ENCODE results near the gene ZSWIM9. TPM values are rescaled to one million over a fixed set of nuclear protein-coding genes. Genes with fewer than 3 reads are reported as not detected.

The ZSWIM9 gene
- total RNA-seq, 1 donor from 2014 or later = 13.4 TPM

GRCh38 chr19:48183356-48183755 is 12.9 kb downstream of the ZSWIM9 start:
- DNase-seq (ENCODE audit: low read depth, low spot score) = no peak
- Mint-ChIP-seq H3K9me3 (peaks cover 10% of the 10 kb centered on the region), H3K4me1 (no peaks in the 10 kb centered on the region), H3K4me3 (no peak overlapping the region), H3K36me3 (ENCODE audit: low read depth) (peaks cover 44% of the 10 kb centered on the region), H3K27ac (ENCODE audit: unreplicated experiment) (no peak overlapping the region), H3K27me3 (ENCODE audit: low read depth) (no peaks in the 10 kb centered on the region)
- TF ChIP-seq, protein P1, sequence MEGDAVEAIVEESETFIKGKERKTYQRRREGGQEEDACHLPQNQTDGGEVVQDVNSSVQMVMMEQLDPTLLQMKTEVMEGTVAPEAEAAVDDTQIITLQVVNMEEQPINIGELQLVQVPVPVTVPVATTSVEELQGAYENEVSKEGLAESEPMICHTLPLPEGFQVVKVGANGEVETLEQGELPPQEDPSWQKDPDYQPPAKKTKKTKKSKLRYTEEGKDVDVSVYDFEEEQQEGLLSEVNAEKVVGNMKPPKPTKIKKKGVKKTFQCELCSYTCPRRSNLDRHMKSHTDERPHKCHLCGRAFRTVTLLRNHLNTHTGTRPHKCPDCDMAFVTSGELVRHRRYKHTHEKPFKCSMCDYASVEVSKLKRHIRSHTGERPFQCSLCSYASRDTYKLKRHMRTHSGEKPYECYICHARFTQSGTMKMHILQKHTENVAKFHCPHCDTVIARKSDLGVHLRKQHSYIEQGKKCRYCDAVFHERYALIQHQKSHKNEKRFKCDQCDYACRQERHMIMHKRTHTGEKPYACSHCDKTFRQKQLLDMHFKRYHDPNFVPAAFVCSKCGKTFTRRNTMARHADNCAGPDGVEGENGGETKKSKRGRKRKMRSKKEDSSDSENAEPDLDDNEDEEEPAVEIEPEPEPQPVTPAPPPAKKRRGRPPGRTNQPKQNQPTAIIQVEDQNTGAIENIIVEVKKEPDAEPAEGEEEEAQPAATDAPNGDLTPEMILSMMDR (conservative IDR thresholded peaks at IDR 0.05) = no peak

DNA sequence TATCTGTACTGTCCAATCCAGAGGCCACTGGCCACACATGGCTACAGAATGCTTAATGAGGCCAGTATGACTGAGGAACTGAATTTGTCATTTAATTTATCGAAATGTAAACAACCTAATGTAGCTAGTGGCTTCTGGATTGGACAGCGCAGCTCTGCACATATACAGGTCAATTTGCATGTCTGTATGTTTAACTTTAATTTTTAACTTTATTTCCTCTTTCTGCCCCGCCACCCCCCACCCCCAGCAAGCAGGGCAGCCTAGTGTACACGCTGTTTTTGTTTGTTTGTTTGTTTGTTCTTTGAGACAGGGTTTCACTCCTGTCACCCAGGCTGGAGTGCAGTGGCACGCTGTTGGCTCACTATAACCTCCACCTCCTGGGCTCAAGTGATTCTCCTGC is 15.5 kb downstream of the ZSWIM9 start:
- no peak overlapping the region for H3K27ac Mint-ChIP-seq (ENCODE audit: unreplicated experiment)
- peaks cover 39% of the 10 kb centered on the region for H3K36me3 Mint-ChIP-seq (ENCODE audit: low read depth)
- no peaks in the 10 kb centered on the region for H3K27me3 Mint-ChIP-seq (ENCODE audit: low read depth)
- H3K9me3 Mint-ChIP-seq = peaks cover 12% of the 10 kb centered on the region
- no peak for DNase-seq (ENCODE audit: low read depth, low spot score)
- TF ChIP-seq, protein P1 (conservative IDR thresholded peaks at IDR 0.05) = no peak
- H3K4me1 Mint-ChIP-seq = peaks cover 8% of the 10 kb centered on the region
- no peak overlapping the region for H3K4me3 Mint-ChIP-seq

- Mint-ChIP-seq H3K4me3 (no peak overlapping the region), H3K4me1 (peaks cover 8% of the 10 kb centered on the region), H3K36me3 (ENCODE audit: low read depth) (peaks cover 33% of the 10 kb centered on the region), H3K27me3 (ENCODE audit: low read depth) (no peaks in the 10 kb centered on the region), H3K27ac (ENCODE audit: unreplicated experiment) (no peak overlapping the region), H3K9me3 (peaks cover 7% of the 10 kb centered on the region)
- TF ChIP-seq, protein P1 (conservative IDR thresholded peaks at IDR 0.05) = no peak
- no peak for DNase-seq (ENCODE audit: low read depth, low spot score)
Measured at GRCh38 chr19:48186541-48186991, 16.1 kb downstream of the ZSWIM9 start.

DNA sequence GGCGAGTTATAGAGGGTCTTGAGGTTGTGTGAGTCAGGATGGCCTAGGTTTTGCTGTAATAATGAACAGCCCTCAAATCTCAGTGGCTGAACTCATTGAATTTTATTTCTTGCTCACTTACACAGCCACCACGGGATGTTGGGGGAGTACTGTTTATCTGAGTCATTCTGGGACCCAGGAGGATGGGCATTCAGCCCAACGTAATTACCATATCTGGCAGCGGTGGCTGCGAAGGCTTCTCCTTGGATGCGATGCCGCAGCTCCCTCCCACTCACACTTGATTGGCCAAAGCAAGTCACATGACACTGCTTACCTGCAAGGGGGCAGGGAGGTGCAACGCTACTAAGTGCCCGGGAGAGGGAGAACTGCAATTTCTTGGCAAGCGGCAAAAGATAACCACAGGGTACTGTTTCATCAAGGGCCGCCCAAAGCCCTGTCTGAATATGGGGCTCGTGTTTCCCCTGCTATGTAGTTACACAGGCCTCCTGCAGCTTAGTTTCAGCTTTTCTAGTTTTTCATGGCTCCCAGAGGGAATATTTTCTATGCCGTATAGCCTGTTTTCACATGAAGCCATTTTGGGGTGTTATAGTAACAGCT is 19.9 kb downstream of the ZSWIM9 start:
- Mint-ChIP-seq H3K4me3 (no peak overlapping the region), H3K9me3 (peaks cover 5% of the 10 kb centered on the region), H3K36me3 (ENCODE audit: low read depth) (peaks cover 17% of the 10 kb centered on the region), H3K4me1 (peaks cover 13% of the 10 kb centered on the region), H3K27ac (ENCODE audit: unreplicated experiment) (no peak overlapping the region), H3K27me3 (ENCODE audit: low read depth) (no peaks in the 10 kb centered on the region)
- DNase-seq (ENCODE audit: low read depth, low spot score) = peak; percentile 44
- TF ChIP-seq, protein P1 (conservative IDR thresholded peaks at IDR 0.05) = peak; percentile 46

DNA sequence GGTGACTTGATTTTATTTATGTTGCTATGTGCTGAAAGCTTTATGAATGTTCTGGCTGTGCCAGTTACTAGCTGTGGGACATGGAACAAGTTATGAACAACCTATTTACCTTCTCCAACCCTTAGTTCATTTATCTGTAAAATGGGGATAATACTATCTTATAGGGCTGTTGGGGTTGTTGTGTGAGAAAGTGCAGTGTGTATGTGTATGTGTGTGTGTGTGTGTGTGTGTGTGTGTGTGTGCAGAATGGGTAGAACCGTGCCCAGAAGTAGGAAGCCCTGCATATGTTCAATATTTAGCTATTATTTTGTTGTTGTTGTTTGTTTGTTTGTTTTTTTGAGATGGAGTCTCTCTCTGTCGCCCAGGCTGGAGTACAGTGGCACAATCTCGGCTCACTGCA is 20.4 kb downstream of the ZSWIM9 start:
- H3K27ac Mint-ChIP-seq (ENCODE audit: unreplicated experiment) = no peak overlapping the region

More for the DNA sequence above, 20.4 kb downstream of the ZSWIM9 start:
- Mint-ChIP-seq H3K9me3 (peaks cover 5% of the 10 kb centered on the region), H3K4me1 (peaks cover 13% of the 10 kb centered on the region), H3K36me3 (ENCODE audit: low read depth) (peaks cover 17% of the 10 kb centered on the region), H3K27me3 (ENCODE audit: low read depth) (no peaks in the 10 kb centered on the region), H3K4me3 (no peak overlapping the region)
- TF ChIP-seq, protein P1 (conservative IDR thresholded peaks at IDR 0.05) = no peak
- no peak for DNase-seq (ENCODE audit: low read depth, low spot score)

All from neural crest cell (in vitro differentiated cells).